Non-pigmented ciliary epithelial cell (primary cell): ENCODE results near the gene TMEM234.

Experiments used
- DNase-seq: peaks from one replicate; pipeline ENCODE4 v3.0.0-alpha.2; 2010; ENCODE audit warnings: low read depth

The TMEM234 gene

GRCh38 chr1:32239790-32240139 lies 17.6 kb upstream of the TMEM234 start:
- no peak for DNase-seq

GRCh38 chr1:32239337-32239736 lies 17.2 kb upstream of the TMEM234 start:
- DNase-seq, result no peak

GRCh38 chr1:32234792-32235191 lies 12.6 kb upstream of the TMEM234 start:
- no peak for DNase-seq

DNA sequence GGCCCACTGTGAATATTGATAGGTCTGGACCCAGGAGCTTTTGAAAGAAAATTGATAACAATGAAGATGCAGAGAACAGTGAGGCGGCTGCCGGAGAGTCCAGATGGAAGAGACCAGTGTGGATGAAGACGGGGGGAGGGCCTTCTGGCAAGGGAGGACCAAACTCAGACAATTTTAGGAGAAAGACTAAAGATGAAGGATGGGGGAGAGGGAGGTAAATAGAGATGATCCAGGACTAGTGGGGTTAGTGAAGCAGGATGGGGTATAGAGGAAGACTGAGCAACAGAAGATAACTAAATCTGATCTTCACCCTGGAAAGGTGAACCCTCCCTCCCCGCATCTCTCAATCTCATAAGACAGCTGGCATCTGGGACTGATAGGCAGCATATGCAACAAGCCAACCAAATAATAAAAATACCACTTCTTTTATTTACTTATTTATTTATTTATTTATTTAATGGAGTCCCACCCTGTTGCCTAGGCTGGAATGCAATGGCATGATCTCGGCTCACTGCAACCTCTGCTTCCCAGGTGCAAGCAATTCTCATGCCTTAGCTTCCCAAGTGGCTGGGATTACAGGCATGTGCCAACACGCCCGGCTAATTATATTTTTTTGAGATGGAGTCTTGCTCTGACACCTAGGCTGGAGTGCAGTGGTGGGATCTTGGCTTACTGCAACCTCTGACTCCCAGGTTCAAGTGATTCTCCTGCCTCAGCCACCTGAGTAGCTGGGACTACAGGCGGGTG lies 10.6 kb upstream of the TMEM234 start:
- DNase-seq, result no peak

- no peak for DNase-seq
These were observed 9.8 kb upstream of the TMEM234 start for GRCh38 chr1:32231843-32232432.

GRCh38 chr1:32228771-32229170 lies 6.6 kb upstream of the TMEM234 start:
- DNase-seq, result no peak

DNA sequence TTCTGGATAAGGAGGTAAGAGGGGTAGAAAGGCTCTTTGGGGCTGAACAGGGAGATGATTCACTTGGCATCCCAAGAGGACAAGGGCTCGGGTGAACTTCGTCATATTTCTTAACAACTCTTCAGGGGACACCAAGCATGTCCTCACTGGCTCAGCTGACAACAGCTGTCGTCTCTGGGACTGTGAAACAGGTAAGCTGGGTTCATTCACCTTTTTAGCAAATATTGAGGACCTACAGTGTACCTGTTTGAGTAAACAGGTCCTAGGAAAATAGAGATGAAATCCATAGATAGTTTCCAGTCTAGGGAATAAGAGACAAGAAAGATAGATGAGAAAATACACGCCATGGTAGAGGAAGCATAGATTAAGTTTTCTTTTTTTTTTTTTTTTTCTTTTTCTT lies 2.1 kb upstream of the TMEM234 start:
- no peak for DNase-seq

DNA sequence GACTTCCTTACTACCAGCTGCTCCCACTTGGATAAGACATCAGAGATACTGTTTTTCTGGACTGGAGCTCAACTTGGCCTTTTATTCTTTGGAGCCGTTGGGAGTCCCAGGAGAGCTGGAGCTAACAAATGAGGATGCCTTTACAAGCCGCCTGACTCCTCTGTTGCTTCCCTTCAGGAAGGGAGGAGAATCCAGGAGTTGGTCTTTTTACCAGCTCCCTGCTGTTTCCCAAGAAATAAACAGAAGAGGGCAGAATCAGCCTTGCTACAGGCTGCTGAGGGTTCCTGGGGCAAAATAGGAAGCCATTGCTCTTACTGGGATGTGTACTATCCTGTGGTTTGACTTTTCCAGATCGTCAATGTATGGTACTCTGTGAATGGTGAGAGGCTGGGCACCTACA lies 1.5 kb upstream of the TMEM234 start:
- DNase-seq, result no peak

- no peak for DNase-seq
These were observed 573 bp downstream of the TMEM234 start for GRCh38 chr1:32221581-32221979.

DNA sequence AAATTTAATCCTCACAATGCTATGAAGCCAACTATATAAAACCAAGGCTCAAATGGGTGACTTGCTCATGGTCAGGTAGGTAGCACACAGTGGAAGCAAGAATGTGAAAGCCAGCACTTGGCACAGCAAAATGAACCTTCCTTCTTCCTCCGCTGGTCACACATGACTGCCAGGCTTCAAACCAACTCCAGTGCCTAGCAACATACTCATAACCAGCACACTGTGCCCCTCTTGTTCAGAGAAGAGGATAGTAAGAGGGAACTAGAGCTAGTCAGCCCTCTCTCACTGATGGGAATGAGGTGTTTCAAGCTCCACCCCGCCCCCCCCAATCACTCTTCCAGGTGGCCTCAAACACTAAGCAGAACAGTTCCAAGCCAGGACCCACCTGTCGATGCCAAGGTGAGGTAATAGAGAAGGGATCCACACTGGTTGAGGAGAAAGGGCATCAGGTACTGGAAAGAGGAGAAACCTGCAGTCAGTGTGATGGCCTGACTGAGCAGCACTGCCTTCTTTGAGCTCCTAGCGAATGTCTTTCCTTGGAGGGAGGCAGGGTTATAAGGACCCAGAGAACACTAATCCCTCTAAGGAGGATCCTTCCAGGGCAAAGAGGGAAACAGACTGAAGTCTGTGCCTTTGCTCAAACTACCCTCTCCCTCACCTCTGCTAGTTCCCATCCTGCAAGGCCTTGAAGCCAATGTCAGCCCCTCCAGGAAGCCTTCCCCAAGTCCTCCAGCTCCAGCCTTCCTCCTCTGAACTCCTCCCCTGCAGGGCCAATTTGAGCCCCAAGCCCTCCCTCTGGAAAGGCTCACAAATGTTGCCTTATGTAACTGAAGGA lies 1.2 kb downstream of the TMEM234 start:
- DNase-seq, result no peak

- DNase-seq, result no peak
These were observed 3.1 kb downstream of the TMEM234 start for GRCh38 chr1:32219022-32219421.

DNA sequence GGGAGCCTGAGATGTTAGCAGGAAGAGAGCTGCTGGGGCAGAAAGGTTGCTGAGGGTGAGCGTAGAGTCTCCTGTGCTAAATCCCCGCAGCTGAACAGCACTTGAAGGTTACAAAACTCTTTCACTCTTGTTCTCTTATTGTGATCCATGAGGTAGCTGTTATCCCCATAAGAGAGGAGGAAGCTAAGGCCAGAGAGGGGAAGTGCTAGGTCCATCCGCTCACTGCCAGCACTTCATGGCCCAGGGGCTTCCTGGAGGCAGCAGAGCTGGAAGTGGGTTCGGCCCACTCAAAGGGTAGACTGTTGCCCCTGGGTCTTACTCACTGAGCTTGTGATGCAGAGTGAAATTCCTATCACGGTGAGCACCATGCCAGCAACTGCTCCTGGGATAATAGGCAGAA lies 5.6 kb downstream of the TMEM234 start:
- DNase-seq, result no peak

- DNase-seq, result no peak
These were observed 6.3 kb downstream of the TMEM234 start for GRCh38 chr1:32215629-32216480.

DNA sequence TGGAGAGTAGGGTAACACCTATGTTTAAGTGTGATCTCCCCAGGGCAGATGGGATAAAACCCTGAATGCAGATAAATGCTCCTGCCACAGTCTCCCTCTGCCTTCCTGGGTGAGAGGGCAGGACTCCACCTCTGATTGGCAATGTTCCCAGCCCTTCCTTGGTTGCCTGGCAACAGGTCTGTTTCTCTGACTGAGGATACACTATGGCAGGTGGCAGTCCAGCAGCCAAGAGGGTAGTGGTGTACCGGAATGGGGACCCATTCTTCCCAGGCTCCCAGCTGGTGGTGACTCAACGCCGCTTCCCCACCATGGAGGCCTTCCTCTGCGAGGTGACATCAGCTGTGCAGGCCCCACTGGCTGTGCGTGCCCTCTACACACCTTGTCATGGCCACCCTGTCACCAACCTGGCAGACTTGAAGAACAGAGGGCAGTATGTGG lies 13.2 kb downstream of the TMEM234 start, which contains the start of gene DCDC2B:
DCDC2B (plus strand) TSS at position 199 of the 438 bp plus-strand sequence; CDS start at position 204, 5 bp downstream.
- no peak for DNase-seq

DNA sequence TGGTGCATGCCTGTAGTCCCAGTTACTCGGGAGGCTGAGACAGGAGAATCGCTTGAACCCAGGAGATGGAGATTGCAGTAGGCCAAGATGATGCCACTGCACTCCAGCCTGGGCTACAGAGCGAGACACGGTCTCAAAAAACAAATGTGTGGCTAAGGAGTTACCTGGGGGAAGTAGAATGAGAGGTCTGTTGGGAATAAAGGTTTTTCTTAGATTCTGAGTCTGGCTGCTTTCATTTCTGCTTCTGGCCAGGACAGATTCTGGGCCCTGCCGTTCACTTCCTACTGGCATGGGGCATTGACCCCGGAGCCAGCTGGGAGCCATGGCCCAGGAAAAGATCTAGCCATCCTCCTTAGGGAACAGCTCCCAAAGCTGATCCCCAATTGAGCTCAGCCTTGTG lies 13.7 kb downstream of the TMEM234 start:
- DNase-seq, result no peak

- DNase-seq, result no peak
These were observed 16.5 kb downstream of the TMEM234 start, which contains the start of gene IQCC for GRCh38 chr1:32205401-32206370. TSS of gene IQCC (plus strand) at chr1:32205671. CDS start at chr1:32205682, 11 bp downstream.

DNA sequence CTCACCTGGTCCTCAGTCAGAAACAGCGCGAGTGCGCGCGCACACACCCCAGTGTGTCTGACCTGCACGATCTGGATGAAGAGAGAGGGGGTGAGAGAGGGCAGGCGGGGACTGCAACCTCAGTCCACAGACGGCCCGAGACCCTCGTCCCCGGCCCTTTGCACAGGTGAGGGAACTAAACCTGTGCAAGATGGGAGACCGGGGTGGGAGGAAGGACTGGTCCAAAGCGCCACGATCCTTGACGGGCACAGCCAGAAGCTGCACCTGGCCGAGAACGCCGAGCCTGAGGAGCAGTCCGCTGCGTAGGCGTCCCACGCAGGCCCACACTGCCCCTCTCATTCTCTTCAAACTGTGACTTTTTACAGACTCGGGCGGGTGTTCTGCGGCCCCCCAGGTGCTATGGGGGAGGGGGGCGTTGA lies 17.2 kb downstream of the TMEM234 start:
- no peak for DNase-seq

DNA sequence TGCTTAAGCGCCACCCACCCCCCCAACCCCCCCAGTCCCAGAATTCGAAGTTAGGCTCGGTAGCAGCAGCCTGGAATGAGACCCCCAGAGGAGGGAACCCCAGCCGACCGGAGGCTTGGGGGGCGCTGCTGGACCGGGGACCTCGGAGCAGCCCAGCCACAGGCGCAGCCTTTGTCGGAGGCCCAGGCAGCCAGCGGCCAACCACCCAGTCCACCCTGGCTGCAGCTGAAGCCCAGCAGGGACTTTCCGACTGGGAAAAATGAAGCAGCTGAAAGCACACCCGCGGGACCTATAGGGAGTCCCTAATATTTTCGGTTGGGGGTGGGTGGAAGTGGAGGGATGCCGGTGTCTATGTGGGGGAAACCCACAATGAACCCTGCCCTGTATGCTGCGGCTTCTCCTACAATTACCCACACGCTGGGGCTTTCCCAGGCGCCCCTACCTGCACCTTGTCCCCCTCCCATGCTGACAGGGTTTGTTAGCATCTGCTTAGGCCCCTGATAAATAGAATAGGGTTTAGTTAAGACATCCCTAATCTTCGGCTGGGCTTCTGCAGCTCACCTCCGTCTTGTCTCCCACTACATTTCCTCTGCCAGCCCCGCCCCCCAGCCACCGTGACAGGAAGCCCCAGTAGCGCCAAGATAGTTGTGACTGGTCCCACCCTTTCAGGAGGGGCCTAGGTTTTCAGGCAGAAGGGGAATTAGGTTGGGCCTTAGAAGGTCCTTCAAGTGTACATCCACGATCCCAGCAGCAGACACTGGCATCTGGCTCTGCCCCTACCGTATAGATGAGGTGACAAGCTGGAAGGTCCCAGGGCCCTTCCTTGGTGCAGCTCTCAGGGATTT lies 20.9 kb downstream of the TMEM234 start:
- no peak for DNase-seq

DNA sequence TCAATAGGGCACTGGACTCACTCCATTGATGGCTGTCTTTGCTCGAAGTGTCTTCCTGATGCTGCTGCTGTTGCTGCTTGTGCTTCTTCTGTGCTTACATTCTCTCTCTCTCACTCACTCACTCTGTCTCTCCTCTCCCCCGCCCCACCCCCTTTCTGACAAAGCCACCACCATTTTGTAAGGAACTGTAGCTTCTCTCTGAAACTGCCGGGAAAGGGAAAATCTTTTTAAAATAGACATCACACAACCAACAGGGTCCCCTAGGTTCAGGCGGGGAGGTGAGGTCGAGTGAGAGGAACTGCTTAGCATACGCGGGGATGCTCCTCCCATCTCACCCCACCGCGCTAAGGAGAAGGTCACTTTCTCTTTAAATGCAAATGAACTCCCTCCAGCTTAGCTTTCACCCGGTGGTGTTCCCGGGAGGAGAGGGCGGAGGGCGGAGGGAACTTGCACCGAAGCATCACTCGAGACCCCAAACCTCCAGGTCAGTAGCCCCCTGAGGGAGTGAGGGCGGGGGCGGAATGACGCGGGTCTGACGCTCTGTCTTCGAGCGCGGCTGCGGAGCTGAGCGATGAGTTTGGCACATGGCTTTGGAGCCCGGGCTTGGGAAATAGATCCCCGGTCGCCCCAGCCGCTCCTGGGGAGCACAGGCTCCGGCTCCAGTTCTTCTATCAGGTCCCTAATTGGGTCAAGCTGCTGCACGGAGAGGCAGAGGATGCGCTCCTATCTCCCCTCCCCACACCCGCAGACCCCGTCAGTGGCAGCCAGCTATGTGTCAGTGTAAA lies 21.7 kb downstream of the TMEM234 start, which contains the start of gene CCDC28B:
CCDC28B (plus strand) TSS at position 370 of the 785 bp plus-strand sequence. CDS start 1,341 bp downstream, outside the sequence.
- DNase-seq, result no peak
